ENCODE measurements around the gene SYNE1.

- TF ChIP-seq POLR2A (IDR thresholded peaks at IDR 0.05; ENCODE audit: low read length), result no peak
- no peak for TF ChIP-seq GATA1 (IDR thresholded peaks at IDR 0.05; ENCODE audit: low read depth, low read length)
Measured at GRCh38 chr6:152096863-152097496, 540.2 kb downstream of the SYNE1 start.

Measured in erythroblast (primary cell).